Stomach (tissue), 9 donors: Measurements from ENCODE around the gene PFKFB2. TPM values are rescaled to one million over a fixed set of nuclear protein-coding genes. Genes with fewer than 3 reads are reported as not detected.

ENCODE experiments used
- DNase-seq, 2 donors: peaks; one replicate each; pipeline versions ENCODE4 v3.0.0 to v3.0.0-alpha.2; 2013 to 2019
- H3K27ac ChIP-seq, 5 donors: fragments of 200-600 bp in 4 of 5; sonication (generic) in 4 of 5; one replicate each; pipeline ENCODE4 v1.5.1; 2013 to 2019; ENCODE audit warnings: mild to moderate bottlenecking in 1 of 5, moderate library complexity in 1 of 5
- H3K27me3 ChIP-seq, 3 donors: fragments of 200-600 bp; sonication (generic); one replicate each; pipeline ENCODE4 v1.5.1; 2017 to 2019; ENCODE audit warnings: mixed run types in 1 of 3
- H3K36me3 ChIP-seq, 4 donors: fragments of 200-600 bp; sonication (generic); 1 replicate in 3 of 4; 2 replicates in 1 of 4; pipeline ENCODE4 v1.5.1; 2016 to 2019
- H3K4me1 ChIP-seq, 4 donors: fragments of 200-600 bp; sonication (generic); one replicate each; pipeline ENCODE4 v1.5.1; 2016 to 2019
- H3K4me3 ChIP-seq, 4 donors: fragments of 200-600 bp; sonication (generic) in 3 of 4; one replicate each; pipeline ENCODE4 v1.5.1; 2016 to 2019; ENCODE audit warnings: mild to moderate bottlenecking in 1 of 4
- H3K9me3 ChIP-seq, 4 donors: fragments of 200-600 bp; sonication (generic); one replicate each; pipeline ENCODE4 v1.5.1; 2016 to 2019
- CTCF ChIP-seq, 7 experiments: fragments of 450-650 bp in 4 of 7; fragments of 200-600 bp in 3 of 7; sonication (generic) in 3 of 7; IDR thresholded peaks; one replicate each; pipeline ENCODE4 v1.5.1; 2016 to 2019; ENCODE audit warnings: antibody characterized with exemption in 7 of 7, control low read depth in 2 of 7, mild to moderate bottlenecking in 1 of 7
- EP300 ChIP-seq: sonication (generic); formaldehyde crosslinking; IDR thresholded peaks from one replicate; pipeline ENCODE4 v1.6.1; 2017; ENCODE audit warnings: antibody characterized with exemption
- POLR2A ChIP-seq, 4 donors: fragments of 450-650 bp; IDR thresholded peaks; one replicate each; pipeline ENCODE4 v1.6.1; 2016; ENCODE audit warnings: antibody characterized with exemption in 4 of 4, control low read depth in 2 of 4, mild to moderate bottlenecking in 1 of 4, moderate library complexity in 1 of 4
- POLR2AphosphoS5 ChIP-seq, 3 donors: sonication (generic); formaldehyde crosslinking; IDR thresholded peaks; one replicate each; pipeline ENCODE4 v1.6.1; 2016; ENCODE audit warnings: antibody characterized with exemption in 3 of 3
- WGBS, 5 donors: extraction: QIAGEN DNeasy Blood & Tissue Kit in 3 of 5; methylation state at CpG; one replicate each; pipeline versions ENCODE4 v1.1.5 to v1.1.7; 2013 to 2018; 5-methylcytosine and 5-hydroxymethylcytosine counted together
- intact Hi-C: fragments of 100-400 bp; cut with DNase I; formaldehyde crosslinking; loops from one replicate; pipeline ENCODE4 v1.15.1; 2023; ENCODE audit warnings: low total_unique reads
- polyA plus RNA-seq, 3 donors: library from polyadenylated mRNA; stranded (reverse); fragments of 200-250 nt; gene quantifications; one replicate each; pipeline ENCODE4 v1.2.3, GENCODE V29; 2013
- total RNA-seq, 5 donors: library from RNA; depleted of rRNA; stranded (reverse); fragments of >200 nt; gene quantifications; one replicate each; pipeline versions ENCODE4 v1.1.0 to v1.2.3, GENCODE V29; 2014 to 2016
- donor health status: healthy with polysubstance abuse.
- donor health status: Bipolar disorder and iron deficiency.
- donor health status: healthy.

The PFKFB2 gene
- total and polyA plus RNA-seq, 8 donors = 2.3 to 97.3 (median 15.4) TPM

DNA sequence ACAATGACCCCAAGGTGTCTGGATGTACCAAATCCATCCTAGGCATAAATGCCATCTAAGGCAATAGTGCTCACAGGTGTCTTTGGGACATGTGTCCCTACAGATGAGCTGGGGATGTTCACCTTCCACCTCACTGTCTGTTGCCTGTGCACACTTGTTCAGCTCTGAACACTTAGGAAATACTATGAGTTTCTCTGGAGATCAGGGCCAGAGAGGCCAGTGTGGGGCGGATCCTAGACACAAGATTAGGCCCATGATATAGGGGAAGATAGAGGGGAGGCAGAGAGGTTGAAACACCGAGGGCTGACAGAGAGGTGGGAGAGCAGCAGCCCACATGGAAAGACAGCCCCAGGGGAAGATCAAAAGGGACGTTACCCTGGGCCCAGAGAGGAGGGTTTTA, 46.2 kb upstream of the PFKFB2 start:
- no peaks in the 10 kb centered on the region for H3K36me3 ChIP-seq
- DNase-seq = no peak
- intact Hi-C loops = no loop called here
- no peaks in the 10 kb centered on the region for H3K27me3 ChIP-seq
- peak overlapping the region; percentile 46 to 94 (median 83) for H3K27ac ChIP-seq
- 43 to 69% (median 54%) methylated on average over 3 of the region's 3 CpGs for WGBS, 5 donors
- TF ChIP-seq POLR2AphosphoS5 (IDR thresholded peaks at IDR 0.05) (no peak), CTCF (IDR thresholded peaks at IDR 0.05) (no peak), POLR2A (IDR thresholded peaks at IDR 0.05) (no peak), EP300 (no peak)
- no peak overlapping the region for H3K4me3 ChIP-seq
- peaks cover 50 to 84% (median 69%) of the 10 kb centered on the region in 4 donors for H3K4me1 ChIP-seq
- no peaks in the 10 kb centered on the region for H3K9me3 ChIP-seq

- WGBS, 5 donors = 54 to 64% (median 56%) methylated on average over 5 of the region's 5 CpGs
- H3K4me1 ChIP-seq = peaks cover 44 to 78% (median 65%) of the 10 kb centered on the region in 4 donors
- H3K27ac ChIP-seq = peak overlapping the region; percentile 46 to 94 (median 83)
- no peaks in the 10 kb centered on the region for H3K9me3 ChIP-seq
- intact Hi-C loops = no loop called here
- DNase-seq = peak; percentile 74 to 77
- H3K27me3 ChIP-seq = no peaks in the 10 kb centered on the region
- no peaks in the 10 kb centered on the region for H3K36me3 ChIP-seq
- TF ChIP-seq POLR2AphosphoS5 (IDR thresholded peaks at IDR 0.05) = peak in 1 of 3 donors; percentile 33
- no peak for TF ChIP-seq POLR2A (IDR thresholded peaks at IDR 0.05)
- no peak overlapping the region for H3K4me3 ChIP-seq
Observed at GRCh38 chr1:207007352-207008033, 45.6 kb upstream of the PFKFB2 start.

DNA sequence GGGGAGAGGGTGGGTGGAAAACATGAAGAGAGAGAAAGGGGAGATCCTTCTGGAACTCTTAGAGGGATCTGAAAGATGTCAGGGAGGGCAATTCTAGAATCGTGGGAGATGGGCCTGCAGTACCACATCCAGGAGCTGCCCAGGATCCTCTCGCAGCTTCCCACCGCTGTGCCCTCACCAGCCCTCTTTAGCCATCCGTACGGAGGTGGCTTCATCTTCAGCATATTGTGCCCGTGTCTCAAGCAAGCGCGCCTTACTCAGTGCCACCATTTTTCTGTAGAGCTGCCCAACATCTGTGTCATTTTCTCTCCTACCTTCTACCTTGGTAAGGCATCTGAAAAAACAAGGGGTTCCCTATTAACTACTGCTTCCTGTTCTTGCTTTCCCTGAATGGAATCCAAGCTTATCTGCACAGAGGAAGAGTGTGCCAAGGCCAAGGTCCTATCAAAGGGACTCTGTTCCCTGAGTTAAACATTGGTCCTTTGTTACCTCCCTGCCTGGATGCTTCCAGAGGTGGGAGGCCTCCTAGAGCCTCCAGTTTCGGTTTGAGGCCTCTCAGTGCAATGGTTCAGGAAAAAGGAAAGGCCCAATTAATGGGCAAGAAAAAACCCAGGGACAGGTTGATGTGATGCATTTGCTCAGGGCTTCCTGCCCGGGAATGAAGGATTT, 43.8 kb upstream of the PFKFB2 start:
- peak; percentile 61 to 74 for DNase-seq
- intact Hi-C loops = no loop called here
- peaks cover 34 to 60% (median 47%) of the 10 kb centered on the region in 4 donors for H3K4me1 ChIP-seq
- H3K27me3 ChIP-seq = no peaks in the 10 kb centered on the region
- no peak overlapping the region for H3K4me3 ChIP-seq
- WGBS, 5 donors = 45 to 68% (median 52%) methylated on average over 10 of the region's 10 CpGs
- no peak for TF ChIP-seq POLR2A (IDR thresholded peaks at IDR 0.05)
- TF ChIP-seq POLR2AphosphoS5 (IDR thresholded peaks at IDR 0.05) = peak; percentile 4 to 84 (median 81)
- no peaks in the 10 kb centered on the region for H3K9me3 ChIP-seq
- H3K27ac ChIP-seq = peak overlapping the region; percentile 82 to 94 (median 88)
- no peaks in the 10 kb centered on the region for H3K36me3 ChIP-seq

DNA sequence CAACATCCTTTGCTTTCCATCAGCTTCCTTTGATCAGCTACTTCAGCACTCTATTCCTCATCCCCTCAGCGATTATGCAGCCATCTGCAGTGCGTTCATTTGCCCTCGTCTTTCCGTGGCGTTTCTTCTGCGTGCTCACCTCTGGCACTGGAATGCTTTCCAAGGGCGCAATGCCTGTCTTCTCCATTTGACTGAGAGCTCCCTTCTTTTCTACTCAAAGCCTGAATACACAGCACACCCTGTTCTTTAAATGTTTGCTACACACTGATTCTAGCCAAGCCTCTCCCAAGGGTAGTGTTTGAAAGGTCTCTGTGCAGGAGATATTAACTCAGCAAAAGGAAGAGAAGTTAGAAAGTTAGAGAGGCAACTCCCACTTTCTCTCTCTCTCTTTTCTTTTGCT, 43.1 kb upstream of the PFKFB2 start:
- Histone ChIP-seq H3K4me1 (peaks cover 29 to 54% (median 41%) of the 10 kb centered on the region in 4 donors), H3K27ac (peak overlapping the region; percentile 82 to 94 (median 88)), H3K9me3 (no peaks in the 10 kb centered on the region), H3K36me3 (no peaks in the 10 kb centered on the region), H3K4me3 (no peak overlapping the region), H3K27me3 (no peaks in the 10 kb centered on the region)
- TF ChIP-seq POLR2A (IDR thresholded peaks at IDR 0.05) (no peak), CTCF (IDR thresholded peaks at IDR 0.05) (peak in 1 of 7 experiments; percentile 8), POLR2AphosphoS5 (IDR thresholded peaks at IDR 0.05) (peak in 2 of 3 donors; percentile 74 to 79), EP300 (no peak)
- peak; percentile 71 to 76 for DNase-seq
- 28 to 56% (median 41%) methylated on average over 7 of the region's 7 CpGs for WGBS, 5 donors
- intact Hi-C loops = no loop called here

DNA sequence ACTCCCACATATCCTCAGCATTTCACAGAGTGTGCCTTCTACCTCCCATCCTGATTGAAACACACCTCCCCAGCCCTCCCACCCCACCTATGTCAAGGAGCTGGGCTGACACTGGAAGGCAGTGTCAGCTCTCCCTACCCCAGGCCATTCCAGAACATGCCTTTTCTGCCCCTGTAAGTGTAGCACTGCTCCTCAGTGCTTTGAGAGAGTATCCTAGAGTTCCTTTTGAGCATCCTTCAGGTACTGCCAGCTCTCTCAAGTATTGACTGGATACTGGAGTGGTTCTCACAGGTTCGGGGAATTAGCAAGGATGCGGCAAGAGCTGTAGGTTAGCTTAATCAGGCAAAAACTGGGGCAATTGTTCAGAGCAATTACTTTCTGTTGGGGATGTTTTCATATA, 42.3 kb upstream of the PFKFB2 start:
- no peak for TF ChIP-seq EP300
- no peak for TF ChIP-seq CTCF (IDR thresholded peaks at IDR 0.05)
- no peak for TF ChIP-seq POLR2A (IDR thresholded peaks at IDR 0.05)
- TF ChIP-seq POLR2AphosphoS5 (IDR thresholded peaks at IDR 0.05) = no peak
- Histone ChIP-seq H3K27ac (peak overlapping the region; percentile 82 to 96 (median 89)), H3K4me3 (no peak overlapping the region), H3K9me3 (no peaks in the 10 kb centered on the region), H3K36me3 (no peaks in the 10 kb centered on the region), H3K4me1 (peaks cover 27 to 46% (median 36%) of the 10 kb centered on the region in 4 donors), H3K27me3 (no peaks in the 10 kb centered on the region)
- intact Hi-C loops = no loop called here
- 92 to 100% (median 94%) methylated on average over 2 of the region's 2 CpGs for WGBS, 5 donors
- no peak for DNase-seq
